NOMO-1 treated with dmso at 0.1 percent for 144 hours (cell line): ENCODE data around the gene MCU.

ENCODE experiments used
- DNase-seq: peaks from one replicate; lab custom pipeline; 2025; ENCODE audit not compliant: unreplicated experiment; lab: John Stamatoyannopoulos, UW

Gene MCU

DNA sequence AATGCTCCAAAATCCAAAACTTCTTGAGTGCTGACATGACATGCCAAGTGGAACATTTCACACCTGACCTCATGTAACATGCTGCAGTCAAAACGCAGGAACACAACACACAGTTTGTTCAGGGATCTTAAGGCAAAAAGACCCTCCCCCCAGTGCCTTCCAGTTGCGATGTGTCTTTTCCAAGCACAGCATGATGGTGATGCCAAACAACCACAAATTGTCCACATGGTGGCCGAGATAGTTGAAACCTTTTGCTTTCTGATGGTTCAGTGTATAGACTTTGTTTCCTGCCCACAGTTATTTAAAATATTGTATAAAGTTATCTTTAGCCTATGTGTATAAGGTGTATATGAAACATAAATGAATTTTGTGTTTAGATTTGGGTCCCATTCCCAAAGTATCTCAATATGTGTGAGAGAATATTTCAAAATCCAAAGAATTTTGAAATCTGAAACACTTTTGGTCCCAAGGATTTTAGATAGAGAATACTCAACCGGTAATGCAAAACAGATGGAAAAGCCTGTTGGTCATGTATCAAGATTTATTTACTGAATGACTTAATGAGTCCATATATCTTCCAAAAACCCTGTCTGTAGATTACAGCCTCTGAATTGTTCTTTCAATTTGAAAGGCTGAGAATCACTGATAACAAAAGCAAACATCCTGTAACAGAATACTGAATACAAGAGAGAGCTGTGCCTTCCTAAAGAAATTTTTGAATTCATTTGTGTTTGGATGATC is 108.2 kb downstream of the MCU start:
- DNase-seq: no peak

- no peak for DNase-seq
These were observed 108.8 kb downstream of the MCU start for GRCh38 chr10:72800741-72801092.

GRCh38 chr10:72801263-72801868 is 109.4 kb downstream of the MCU start:
- no peak for DNase-seq

DNA sequence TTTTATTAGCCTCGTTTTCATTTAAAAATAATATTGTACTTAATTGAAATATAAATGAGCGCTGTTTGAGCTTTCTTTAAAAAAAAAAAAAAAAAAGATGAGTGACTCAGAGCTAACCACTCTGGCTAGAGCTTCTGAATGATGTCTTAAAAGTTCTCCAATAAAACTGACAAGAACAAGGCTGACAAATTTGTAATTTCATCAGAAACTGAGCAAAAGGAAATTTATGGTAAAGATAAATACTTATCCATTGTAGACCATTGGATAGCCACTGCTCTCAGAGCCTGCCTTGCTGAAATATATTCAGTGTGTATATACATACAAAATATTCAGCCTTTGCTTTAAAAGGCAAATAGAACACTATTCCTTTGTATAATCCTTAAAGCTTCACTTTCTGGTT is 110.4 kb downstream of the MCU start:
- DNase-seq: no peak

DNA sequence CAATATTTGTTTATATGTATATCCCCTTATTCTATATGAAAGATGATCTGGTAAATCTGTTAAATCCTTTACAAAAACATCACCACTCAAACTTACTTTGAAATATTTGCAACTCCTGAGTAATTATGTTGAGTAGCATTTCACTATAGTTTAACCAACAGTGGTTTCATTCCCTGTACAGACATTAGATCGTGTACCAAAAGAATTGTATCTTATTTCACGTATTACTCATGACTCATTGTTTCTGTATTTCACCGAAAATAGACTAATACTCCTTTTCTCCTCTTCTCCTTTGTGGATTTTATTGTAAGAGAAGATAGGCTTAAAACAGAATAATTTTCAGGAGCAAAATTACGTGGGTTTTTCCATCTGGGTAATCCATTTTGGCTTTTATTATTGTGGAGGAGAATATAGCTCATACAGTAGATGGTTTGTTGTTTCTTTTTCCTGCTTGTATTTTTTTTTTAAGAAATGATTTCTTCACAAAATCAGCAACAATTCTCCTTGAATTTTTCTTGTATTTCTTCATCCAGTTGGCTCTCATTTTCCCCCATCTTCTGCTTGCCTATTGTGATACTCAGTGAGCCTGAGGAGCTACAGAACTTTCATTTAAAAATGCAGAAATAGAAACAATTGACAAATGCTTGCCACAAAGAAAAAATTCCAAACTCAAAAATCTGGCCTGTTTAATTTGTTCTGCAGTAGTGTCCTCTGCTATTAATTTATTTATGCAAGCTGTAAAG is 111.0 kb downstream of the MCU start:
- no peak for DNase-seq

DNA sequence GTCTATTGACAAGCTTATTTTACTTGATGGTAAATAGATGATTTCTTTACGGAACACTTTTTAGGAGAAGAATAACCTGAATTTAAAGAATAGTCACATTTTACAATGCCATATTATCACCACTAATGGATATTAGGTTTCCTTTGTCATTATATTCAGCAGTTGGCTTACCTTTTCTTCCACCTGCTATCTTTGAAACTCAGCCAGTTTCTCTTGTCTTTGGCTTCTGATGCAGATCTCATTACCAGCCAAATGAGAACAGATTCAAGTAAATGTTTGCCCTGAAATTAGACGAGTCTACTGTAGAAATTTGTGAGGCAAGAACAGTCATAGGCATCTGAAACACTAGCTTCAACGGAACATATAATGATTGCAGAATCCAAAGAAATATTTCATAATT is 116.1 kb downstream of the MCU start:
- no peak for DNase-seq

DNA sequence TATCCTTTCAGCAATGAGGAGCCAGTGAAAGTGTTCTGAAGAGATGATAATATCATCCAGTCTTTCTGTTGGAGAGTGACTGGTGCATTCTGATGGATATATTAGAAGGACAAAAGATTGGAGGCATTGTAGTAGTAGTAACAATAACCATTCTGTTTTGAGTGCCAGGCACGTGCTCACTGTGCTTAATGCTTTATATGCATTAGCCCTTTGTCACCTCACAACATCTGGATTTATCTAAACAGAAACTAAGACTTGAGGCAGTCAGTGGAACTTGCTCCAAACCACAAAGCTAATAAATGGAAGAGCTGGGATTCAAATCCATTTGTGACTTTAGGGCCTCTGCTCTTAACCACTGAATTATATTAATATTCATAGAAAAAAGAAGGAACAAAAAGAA is 117.1 kb downstream of the MCU start:
- DNase-seq: no peak

GRCh38 chr10:72810976-72811375 is 119.0 kb downstream of the MCU start:
- no peak for DNase-seq

- DNase-seq: no peak
These were observed 120.4 kb downstream of the MCU start for GRCh38 chr10:72812415-72812752.

DNA sequence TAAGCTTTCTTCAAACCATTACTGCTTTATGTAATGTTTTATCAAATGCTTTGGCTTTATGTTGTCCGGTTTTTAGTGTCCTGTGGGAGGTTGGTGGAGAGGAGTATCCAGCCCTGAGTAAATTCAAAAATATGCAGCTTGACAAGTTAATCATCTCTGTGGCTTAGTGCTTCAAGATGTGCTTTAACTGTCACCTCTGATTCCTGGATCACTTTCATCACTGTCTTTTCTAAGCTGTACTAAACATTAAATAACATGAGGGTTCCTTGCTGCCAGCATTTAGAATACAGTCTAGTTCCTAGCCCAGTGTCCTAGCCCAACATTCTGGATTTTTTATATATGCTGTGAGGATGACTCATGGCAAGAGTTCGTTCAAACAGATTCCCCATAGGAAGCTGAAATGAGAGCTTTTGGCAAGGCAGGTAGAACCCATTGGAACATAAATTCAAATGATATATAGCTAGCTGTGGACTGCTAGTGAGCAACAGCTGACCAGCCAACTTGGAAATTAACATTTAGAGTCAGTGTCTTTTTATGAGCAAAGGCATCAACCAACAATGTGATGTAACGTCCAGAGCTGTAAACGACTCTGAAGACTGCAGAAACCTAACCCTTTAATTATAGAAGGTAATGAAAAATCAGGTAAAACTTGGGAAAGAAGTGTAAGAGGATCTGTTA is 120.9 kb downstream of the MCU start:
- DNase-seq: no peak

GRCh38 chr10:72814099-72814790 is 122.3 kb downstream of the MCU start:
- DNase-seq: no peak

DNA sequence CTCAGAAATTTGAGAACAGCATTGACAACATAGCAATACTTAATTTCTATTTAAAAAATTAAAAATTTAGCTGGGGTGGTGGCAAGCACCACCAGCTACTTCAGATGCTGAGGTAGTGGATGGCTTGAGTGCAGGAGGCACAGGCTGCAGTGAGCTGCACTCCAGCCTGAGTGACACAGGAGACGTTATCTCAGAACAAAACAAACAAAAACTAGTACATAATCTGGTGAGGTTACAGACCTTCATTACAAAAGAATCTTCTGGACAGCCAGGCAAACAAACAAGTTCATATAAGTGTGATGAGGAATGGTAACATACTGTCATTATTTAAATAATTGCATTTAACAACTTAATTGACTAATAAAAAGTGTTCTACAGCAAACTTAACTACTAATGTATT is 124.6 kb downstream of the MCU start:
- DNase-seq: no peak

DNA sequence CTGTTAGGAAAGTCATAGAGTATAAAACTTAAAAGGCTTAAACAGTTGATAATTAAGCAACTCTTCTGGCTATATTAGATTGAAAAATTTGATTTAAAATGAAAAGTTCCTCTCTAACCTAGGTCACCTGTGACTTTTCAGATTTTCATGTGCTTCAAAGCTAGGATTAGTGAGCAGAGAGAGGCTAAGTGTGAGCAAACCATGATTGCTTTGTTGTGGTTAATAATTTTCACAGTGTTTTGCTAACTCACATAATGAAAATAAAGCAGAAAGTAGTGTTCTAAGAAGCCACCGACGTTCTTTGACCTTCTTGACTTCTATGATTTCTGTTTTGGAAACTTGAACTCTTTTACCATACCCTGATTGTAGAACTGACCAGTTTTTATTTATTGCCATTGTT is 126.1 kb downstream of the MCU start:
- no peak for DNase-seq

DNA sequence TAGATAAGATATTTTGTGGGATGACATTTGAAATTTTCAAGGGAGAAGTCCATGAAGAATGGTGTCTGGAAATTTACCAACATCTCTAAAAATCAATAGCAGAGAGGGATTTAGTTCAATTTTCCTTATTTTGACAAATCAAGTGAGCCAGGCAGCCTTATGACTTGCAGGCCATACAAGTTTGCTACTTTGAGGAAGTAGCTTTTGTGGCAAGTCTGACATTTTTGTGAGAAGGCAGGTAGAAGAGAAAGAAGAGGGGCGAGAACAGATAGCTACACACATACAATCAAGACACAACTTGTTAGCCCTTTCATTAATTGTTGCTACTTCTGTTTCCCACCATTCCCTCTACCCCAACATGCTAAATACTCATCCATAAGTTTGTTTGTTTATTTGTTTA is 127.1 kb downstream of the MCU start:
- no peak for DNase-seq

DNA sequence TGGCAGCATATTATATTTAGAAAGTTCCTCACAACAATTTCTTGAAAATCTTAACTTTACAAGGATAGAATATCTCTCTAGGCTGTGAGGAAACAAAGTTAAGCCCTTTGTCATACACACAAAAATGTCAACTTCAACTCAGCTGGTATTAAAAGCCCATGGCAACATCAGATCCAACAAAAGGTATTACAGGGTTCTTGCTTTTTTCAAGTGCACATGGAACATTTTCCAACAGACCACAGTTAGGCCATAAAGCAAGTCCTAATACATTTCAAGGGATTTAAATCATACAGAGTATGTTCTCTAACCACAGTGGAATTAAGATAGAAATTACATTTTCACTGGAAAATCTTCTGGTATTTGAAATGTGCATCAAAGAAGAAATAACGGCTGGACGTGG is 129.7 kb downstream of the MCU start:
- no peak for DNase-seq

DNA sequence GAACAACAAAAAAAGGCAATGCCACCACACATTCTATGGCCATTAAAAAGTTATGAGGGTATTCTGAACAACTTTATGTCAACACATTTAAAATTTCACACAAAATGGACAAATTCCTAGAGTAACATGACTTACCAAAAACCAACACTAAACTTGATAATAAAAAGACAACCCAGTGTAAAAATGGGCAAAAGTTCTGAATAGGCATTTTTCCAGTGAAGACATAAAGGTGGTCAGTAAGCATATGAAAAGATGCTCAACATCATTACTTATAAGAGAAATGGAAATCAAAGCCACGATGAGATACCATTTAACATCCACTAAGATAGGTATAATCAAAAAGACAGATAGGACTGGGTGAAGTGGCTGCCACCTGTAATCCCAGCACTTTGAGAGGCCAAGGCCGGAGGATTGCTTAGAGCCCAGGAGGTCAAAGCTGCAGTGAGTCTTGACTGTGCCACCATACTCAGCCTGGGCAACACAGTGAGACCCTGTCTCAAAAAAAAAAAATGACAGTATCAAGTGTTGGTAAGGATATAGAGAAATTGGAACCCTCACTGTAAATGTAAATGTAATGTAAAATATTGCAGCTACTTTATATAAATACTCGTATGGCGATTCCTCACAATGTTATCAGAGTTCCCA is 130.5 kb downstream of the MCU start:
- DNase-seq: no peak

DNA sequence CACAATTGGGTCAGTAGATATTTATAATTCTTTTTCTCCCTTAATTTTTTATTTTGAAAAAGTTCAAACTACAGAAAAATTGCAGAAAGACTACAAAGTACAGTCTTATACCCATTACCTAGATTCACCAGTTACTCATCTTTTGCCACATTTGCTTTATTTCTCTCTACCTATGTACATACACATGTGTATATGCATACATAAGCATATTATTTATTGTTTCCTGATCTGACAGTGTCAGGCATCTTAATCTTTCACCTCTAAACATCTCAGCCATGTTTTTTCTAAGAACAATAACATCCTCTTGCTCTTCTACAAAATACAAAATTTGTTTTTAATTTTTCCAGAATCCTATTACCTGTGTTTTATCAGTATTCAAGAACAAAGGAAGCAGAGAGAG is 133.2 kb downstream of the MCU start:
- no peak for DNase-seq

- no peak for DNase-seq
These were observed 134.4 kb downstream of the MCU start for GRCh38 chr10:72826346-72826745.

DNA sequence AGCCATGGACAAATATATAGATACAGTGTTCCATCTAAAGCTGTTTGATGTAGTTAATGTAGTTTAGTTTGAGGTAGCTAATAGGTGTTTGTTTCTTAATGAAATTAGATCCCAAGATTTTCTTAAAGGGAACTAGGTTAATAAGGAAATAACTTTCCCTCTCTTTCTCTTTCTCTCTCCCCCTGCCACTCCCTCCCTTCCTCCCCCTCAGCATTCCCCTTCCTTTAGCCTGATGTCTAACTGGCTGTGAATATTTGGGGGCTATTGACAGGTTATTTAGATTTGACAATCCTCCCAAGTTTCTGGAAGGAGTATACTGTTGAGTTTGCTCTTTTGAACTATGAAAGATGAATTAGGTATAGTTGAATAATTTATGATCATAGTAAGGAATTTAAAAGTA is 136.4 kb downstream of the MCU start:
- no peak for DNase-seq

DNA sequence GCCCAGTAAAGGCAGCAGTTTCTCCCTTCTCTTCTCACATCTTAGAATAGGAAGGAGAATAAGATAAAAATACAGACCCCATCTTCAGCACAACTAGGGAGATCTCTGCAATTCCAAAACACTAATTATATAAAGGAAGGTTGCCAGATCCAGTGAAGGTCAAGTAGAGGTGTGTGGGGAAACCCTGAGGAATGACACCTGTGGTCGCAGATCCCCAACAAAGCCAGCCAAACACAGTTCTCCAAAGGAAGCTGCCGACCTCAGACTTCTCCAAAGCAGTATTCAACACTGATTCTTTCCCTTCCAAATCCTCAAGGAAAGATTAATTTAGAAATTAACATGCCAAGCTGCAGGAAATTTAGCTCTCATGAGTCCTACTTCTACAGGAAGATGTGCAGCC is 138.7 kb downstream of the MCU start:
- DNase-seq: no peak
